Astrocyte of the spinal cord (primary cell): ENCODE results near the gene CDK15.

Source experiments
- DNase-seq: peaks from one replicate; pipeline ENCODE4 v3.0.0; 2011; ENCODE audit warnings: low read depth, low spot score
- H3K4me3 ChIP-seq: 2 replicates; pipeline ENCODE4 v1.5.1; 2011; ENCODE audit warnings: low read depth, mild to moderate bottlenecking, low read length, moderate library complexity
- CTCF ChIP-seq: IDR thresholded peaks from 2 replicates; pipeline ENCODE4 v1.5.1; 2012; ENCODE audit warnings: low read depth, mild to moderate bottlenecking, low read length, inconsistent platforms
- in situ Hi-C: cut with HindIII; loops from 2 replicates; pipeline ENCODE4 v1.10.0; 2017; ENCODE audit warnings: low sequenced_read_pairs

The CDK15 gene

GRCh38 chr2:201821080-201821479 is 14.7 kb downstream of the CDK15 start:
- in situ Hi-C loops: no loop called here
- no peak for DNase-seq
- no peak overlapping the region for H3K4me3 ChIP-seq
- TF ChIP-seq CTCF: no peak

GRCh38 chr2:201824212-201824611 is 17.9 kb downstream of the CDK15 start:
- in situ Hi-C loops: no loop called here
- DNase-seq: no peak
- no peak overlapping the region for H3K4me3 ChIP-seq
- no peak for TF ChIP-seq CTCF

GRCh38 chr2:201827621-201828020 is 21.3 kb downstream of the CDK15 start:
- in situ Hi-C loops: no loop called here
- no peak for TF ChIP-seq CTCF
- DNase-seq: peak; percentile 75

GRCh38 chr2:201828220-201828619 is 21.9 kb downstream of the CDK15 start:
- in situ Hi-C loops: no loop called here
- no peak for DNase-seq
- no peak for TF ChIP-seq CTCF
- no peak overlapping the region for H3K4me3 ChIP-seq

More at GRCh38 chr2:201827621-201828020, 21.3 kb downstream of the CDK15 start:
- no peak overlapping the region for H3K4me3 ChIP-seq

- in situ Hi-C loops: no loop called here
- TF ChIP-seq CTCF: no peak
- no peak for DNase-seq
- H3K4me3 ChIP-seq: no peak overlapping the region
These were observed 24.3 kb downstream of the CDK15 start for GRCh38 chr2:201830666-201831065.

- TF ChIP-seq CTCF: no peak
- in situ Hi-C loops: no loop called here
- peak; percentile 96 for DNase-seq
- no peak overlapping the region for H3K4me3 ChIP-seq
These were observed 25.1 kb downstream of the CDK15 start for GRCh38 chr2:201831469-201831868.

GRCh38 chr2:201833781-201834180 is 27.4 kb downstream of the CDK15 start:
- TF ChIP-seq CTCF: no peak
- DNase-seq: peak; percentile 37
- in situ Hi-C loops: no loop called here
- no peak overlapping the region for H3K4me3 ChIP-seq
